Activated T-cell treated with anti-CD3 and anti-CD28 coated beads for 24 hours (primary cell): ENCODE measurements around the gene KRT84.
"Not testable (repeated sequence)": the region's sequence is repeated elsewhere in the genome, so short reads cannot be mapped to it uniquely, and the experiment has no call there.

Source experiments
- DNase-seq: peaks from one replicate; pipeline ENCODE4 v3.0.0-alpha.2; 2020; ENCODE audit warnings: low read depth

Gene KRT84

GRCh38 chr12:52359621-52360061 is 25.8 kb downstream of the KRT84 start:
- DNase-seq: no peak

GRCh38 chr12:52358575-52359350 is 26.7 kb downstream of the KRT84 start:
- DNase-seq: no peak

- DNase-seq: no peak
Measured at GRCh38 chr12:52356762-52357580, 28.5 kb downstream of the KRT84 start.

GRCh38 chr12:52356031-52356761 is 29.3 kb downstream of the KRT84 start:
- DNase-seq: no peak

DNA sequence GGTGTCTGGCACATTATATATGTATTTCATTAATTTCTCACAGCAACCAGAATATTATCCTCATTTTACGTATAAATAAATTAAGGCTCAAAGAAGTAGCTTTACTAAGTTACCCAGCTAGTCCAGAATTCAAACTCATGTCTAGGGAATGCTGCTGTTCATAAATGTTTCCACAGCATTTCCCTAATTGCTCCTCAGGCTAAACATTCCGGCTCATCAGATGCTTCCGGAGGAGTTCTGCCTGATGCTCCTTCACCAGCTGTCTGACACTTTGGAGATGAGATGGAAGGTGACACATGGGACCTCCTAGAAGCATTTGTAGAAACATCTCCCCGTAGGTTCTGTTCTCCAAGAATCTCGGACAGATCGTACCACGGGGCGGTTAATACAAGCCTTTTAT is 30.3 kb downstream of the KRT84 start:
- DNase-seq: no peak

GRCh38 chr12:52354200-52354599 is 31.3 kb downstream of the KRT84 start:
- no peak for DNase-seq

DNA sequence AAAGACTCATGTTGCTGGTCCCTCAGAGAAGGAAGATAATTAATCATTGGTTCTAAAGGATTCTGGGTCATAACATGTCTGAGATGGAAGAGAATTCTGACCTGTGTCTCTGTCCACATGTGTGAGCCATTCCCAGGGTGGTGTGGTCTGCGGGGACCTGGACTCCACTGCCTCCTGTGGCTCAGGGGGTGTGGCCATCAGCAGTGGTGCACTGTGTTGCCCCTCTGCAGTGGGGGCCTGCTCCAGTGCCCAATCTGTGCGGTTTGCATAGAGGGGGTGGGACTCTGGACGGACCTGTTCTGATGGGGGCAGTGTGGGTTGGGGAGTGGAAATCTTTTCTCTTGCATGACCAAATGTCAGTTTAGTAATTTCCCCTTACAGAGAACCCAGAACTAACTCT is 31.7 kb downstream of the KRT84 start:
- DNase-seq: no peak

DNA sequence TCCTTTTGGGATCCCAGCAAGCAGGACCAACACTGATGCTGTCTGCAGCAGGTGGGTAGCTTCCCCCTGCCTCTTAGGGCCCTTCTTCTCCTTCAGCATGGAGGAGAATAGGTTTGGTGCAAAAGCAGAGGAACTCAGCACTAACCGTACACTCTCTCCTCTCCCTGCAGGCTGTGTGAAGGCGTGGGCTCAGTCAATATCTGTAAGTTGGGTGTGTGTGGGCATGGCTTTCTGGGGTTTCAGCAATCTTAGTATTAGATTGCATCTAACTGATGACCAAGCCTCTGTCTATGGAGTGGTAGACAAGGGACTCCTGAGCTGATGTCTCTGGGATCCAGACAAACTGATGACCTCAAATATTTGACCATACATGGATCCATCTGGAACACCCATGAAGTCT is 32.5 kb downstream of the KRT84 start:
- no peak for DNase-seq

GRCh38 chr12:52351196-52352059 is 34.0 kb downstream of the KRT84 start:
- peak; percentile 19 for DNase-seq

DNA sequence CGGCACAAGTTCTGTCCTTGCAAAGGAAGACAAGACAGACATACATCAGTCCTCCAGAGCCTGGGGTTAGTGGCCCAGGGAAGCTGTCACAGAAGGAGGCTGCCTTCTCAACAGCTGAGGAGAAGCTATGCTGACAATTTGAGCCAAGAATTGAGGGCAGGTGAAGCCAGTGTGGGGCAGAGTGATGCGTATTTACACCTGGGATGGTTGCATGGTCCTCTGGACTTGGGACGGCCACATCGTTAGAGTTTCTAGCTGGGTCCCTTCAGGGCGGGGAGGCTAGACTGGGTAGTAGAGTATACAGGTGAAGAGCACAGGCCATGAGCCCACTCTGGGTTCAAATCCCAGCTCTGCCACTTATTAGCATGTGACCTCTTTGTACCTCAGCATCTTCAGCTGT is 34.7 kb downstream of the KRT84 start:
- no peak for DNase-seq

GRCh38 chr12:52350021-52350620 is 35.3 kb downstream of the KRT84 start:
- DNase-seq: no peak

GRCh38 chr12:52349196-52349595 is 36.3 kb downstream of the KRT84 start:
- no peak for DNase-seq

DNA sequence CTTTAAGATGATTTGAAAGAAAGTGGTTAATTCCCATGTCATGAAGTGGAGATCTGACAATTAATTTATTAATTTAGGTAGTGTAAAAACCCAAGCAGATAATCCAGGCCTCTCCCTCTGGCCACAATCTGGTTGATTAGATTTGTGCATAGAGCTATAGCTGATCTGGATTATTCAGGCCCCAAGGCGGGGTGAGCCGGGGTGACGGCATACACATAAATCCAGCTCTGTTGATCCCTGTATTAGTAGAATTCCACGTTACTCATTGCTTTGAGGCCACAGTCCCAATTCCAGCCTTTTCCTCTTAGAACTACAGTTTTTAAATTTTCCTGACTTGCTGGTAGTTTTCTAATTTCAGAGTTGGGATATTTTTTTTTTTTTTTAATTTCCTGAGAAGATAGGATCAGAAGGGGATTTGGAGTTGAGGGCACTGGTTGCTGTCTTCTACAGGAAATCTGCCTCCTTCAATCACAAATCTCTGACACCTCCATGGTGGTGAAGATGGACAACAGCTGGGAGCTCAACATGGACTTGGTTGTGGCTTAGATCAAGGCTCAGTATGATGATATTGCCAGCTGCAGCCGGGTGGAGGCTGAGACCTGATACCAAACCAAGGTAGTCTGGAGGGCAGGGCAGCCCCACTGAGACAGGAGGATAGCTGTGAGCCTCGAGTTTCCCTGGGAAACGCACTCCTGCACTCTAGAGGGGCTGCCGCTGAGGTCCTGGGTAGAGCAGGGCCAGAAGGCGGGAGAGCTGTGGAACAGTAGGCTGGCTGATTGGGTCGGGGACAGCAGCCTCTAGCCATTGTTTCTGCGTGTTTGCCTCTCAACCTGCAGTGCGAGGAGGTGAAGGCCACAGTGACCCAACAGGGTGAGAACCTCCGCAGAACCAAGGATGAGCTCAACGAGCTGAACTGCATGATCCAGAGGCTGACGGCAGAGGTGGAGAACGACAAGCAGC is 37.6 kb downstream of the KRT84 start:
- no peak for DNase-seq

- DNase-seq: no peak
Measured at GRCh38 chr12:52347016-52347415, 38.4 kb downstream of the KRT84 start.

GRCh38 chr12:52346593-52346992 is 38.9 kb downstream of the KRT84 start:
- no peak for DNase-seq

GRCh38 chr12:52345041-52345440 is 40.4 kb downstream of the KRT84 start:
- not testable (repeated sequence) for DNase-seq

DNA sequence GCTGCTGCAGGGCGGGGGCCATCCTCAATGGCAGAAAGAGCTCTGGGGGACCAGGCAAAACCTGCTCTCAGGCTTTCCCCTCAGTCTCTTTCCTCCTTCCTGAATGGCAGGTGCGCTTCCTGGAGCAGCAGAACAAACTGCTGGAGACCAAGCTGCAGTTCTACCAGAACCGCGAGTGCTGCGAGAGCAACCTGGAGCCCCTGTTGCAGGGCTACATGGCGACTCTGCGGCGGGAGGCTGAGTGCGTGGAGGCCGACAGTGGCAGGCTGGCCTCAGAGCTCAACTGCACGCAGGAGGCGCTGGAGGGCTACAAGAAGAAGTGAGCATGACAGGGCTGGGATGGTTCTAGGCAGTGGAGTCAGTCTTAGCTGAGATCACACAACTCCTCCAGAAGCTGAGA is 41.3 kb downstream of the KRT84 start:
- DNase-seq: no peak

GRCh38 chr12:52343550-52343949 is 41.9 kb downstream of the KRT84 start:
- no peak for DNase-seq

GRCh38 chr12:52342781-52343490 is 42.5 kb downstream of the KRT84 start:
- no peak for DNase-seq
